Neural cell (in vitro differentiated cells): Measurements from ENCODE around the gene MRPL37. TPM values are rescaled to one million over a fixed set of nuclear protein-coding genes. Genes with fewer than 3 reads are reported as not detected.

Experiments used
- H2AFZ ChIP-seq: fragments of 200-600, 300-800 bp; sonication (generic), shearing (Covaris generic); 2 replicates; pipeline ENCODE4 v1.6.0; 2014; ENCODE audit warnings: low read depth, mild to moderate bottlenecking, antibody characterized with exemption, low read length, moderate library complexity
- H3F3A ChIP-seq: fragments of 200-600 bp; shearing (Covaris generic); 2 replicates; pipeline ENCODE4 v1.6.1; 2016; ENCODE audit warnings: mild to moderate bottlenecking, moderate library complexity, mixed read lengths, antibody characterized with exemption, low read length; ENCODE audit not compliant: insufficient read depth, poor library complexity, severe bottlenecking
- H3K27ac ChIP-seq: fragments of 200-600, 300-800 bp; sonication (generic), shearing (Covaris generic); 2 replicates; pipeline ENCODE4 v1.5.1; 2014; ENCODE audit warnings: mild to moderate bottlenecking, low read length, moderate library complexity
- H3K27me3 ChIP-seq: fragments of 300-800, 200-600 bp; sonication (generic), shearing (Covaris generic); 2 replicates; pipeline ENCODE4 v1.6.0; 2014; ENCODE audit warnings: mild to moderate bottlenecking, low read depth, low read length, moderate library complexity; ENCODE audit not compliant: insufficient read depth
- H3K36me3 ChIP-seq: fragments of 300-800, 200-600 bp; sonication (generic), shearing (Covaris generic); 2 replicates; pipeline ENCODE4 v1.5.1; 2014; ENCODE audit warnings: mild to moderate bottlenecking, antibody characterized with exemption, low read length, moderate library complexity; ENCODE audit not compliant: insufficient read depth
- H3K4me2 ChIP-seq: fragments of 300-800, 200-600 bp; sonication (generic), shearing (Covaris generic); 2 replicates; pipeline ENCODE4 v1.6.0; 2014; ENCODE audit warnings: mild to moderate bottlenecking, low read length
- H3K4me3 ChIP-seq: fragments of 300-800, 200-600 bp; sonication (generic), shearing (Covaris generic); 2 replicates; pipeline ENCODE4 v1.5.1; 2014; ENCODE audit warnings: mild to moderate bottlenecking, low read length, moderate library complexity
- H3K79me2 ChIP-seq: fragments of 200-600 bp; shearing (Covaris generic); replicated peaks from 2 replicates; pipeline ENCODE4 v1.6.0; 2014; ENCODE audit warnings: mild to moderate bottlenecking, low read length, moderate library complexity; ENCODE audit not compliant: insufficient read depth
- H3K9ac ChIP-seq: fragments of 300-800, 200-600 bp; sonication (generic), shearing (Covaris generic); 2 replicates; pipeline ENCODE4 v1.6.1; 2016; ENCODE audit warnings: mild to moderate bottlenecking, low read length, mixed read lengths
- H3K9me2 ChIP-seq: fragments of 200-600 bp; shearing (Covaris generic); 2 replicates; pipeline ENCODE4 v1.6.1; 2016; ENCODE audit warnings: mild to moderate bottlenecking, low read length, mixed read lengths; ENCODE audit not compliant: insufficient read depth
- H3K9me3 ChIP-seq: fragments of 200-600, 300-800 bp; sonication (generic), shearing (Covaris generic); 2 replicates; pipeline ENCODE4 v1.6.1; 2016; ENCODE audit warnings: mild to moderate bottlenecking, mixed run types, low read length, moderate library complexity, mixed read lengths
- H4K20me1 ChIP-seq: fragments of 200-600 bp; shearing (Covaris generic); 2 replicates; pipeline ENCODE4 v1.6.1; 2016; ENCODE audit warnings: mild to moderate bottlenecking, mixed run types; ENCODE audit not compliant: insufficient read depth
- EP300 ChIP-seq: fragments of 450-650 bp; conservative IDR thresholded peaks from 2 replicates; pipeline ENCODE4 v1.6.1; 2014; ENCODE audit warnings: antibody characterized with exemption, mild to moderate bottlenecking, moderate library complexity; ENCODE audit not compliant: poor library complexity, severe bottlenecking
- EZH2 ChIP-seq: fragments of 200-600, 300-800 bp; shearing (Covaris generic), sonication (generic); IDR thresholded peaks from 2 replicates; pipeline ENCODE4 v1.6.1; 2014; ENCODE audit warnings: antibody characterized with exemption, low read length, borderline replicate concordance, mild to moderate bottlenecking; ENCODE audit not compliant: insufficient read depth, poor library complexity, severe bottlenecking
- MXI1 ChIP-seq: fragments of 450-650 bp; conservative IDR thresholded peaks from 2 replicates; pipeline ENCODE4 v1.6.1; 2014; ENCODE audit warnings: antibody characterized with exemption, mild to moderate bottlenecking; ENCODE audit not compliant: poor library complexity, severe bottlenecking
- POLR2AphosphoS5 ChIP-seq: IDR thresholded peaks from 2 replicates; pipeline ENCODE4 v1.6.1; 2012
- RAD21 ChIP-seq: fragments of 450-650 bp; conservative IDR thresholded peaks from 2 replicates; pipeline ENCODE4 v1.6.1; 2014; ENCODE audit warnings: antibody characterized with exemption, mild to moderate bottlenecking, moderate library complexity
- SMC3 ChIP-seq: fragments of 450-650 bp; conservative IDR thresholded peaks from 2 replicates; pipeline ENCODE4 v1.6.1; 2014; ENCODE audit warnings: antibody characterized with exemption, mild to moderate bottlenecking, moderate library complexity; ENCODE audit not compliant: poor library complexity
- TAF1 ChIP-seq: IDR thresholded peaks from 2 replicates; pipeline ENCODE4 v1.6.1; 2012; ENCODE audit warnings: low read depth
- polyA plus RNA-seq: library from polyadenylated mRNA; depleted of rRNA; stranded (reverse); fragments of >200 nt; gene quantifications from 2 replicates; pipeline ENCODE4 v1.2.3, GENCODE V29; 2014
- TF ChIP-seq, protein P1 (sequence below): fragments of 450-650 bp; IDR thresholded peaks from 2 replicates; pipeline ENCODE4 v1.5.1; 2014; ENCODE audit warnings: antibody characterized with exemption, mild to moderate bottlenecking, moderate library complexity; ENCODE audit not compliant: poor library complexity, severe bottlenecking
- TF ChIP-seq, protein P2 (sequence below): IDR thresholded peaks from 2 replicates; pipeline ENCODE4 v1.6.1; 2012; ENCODE audit warnings: borderline replicate concordance

The MRPL37 gene
- polyA plus RNA-seq, 1 donor from 2014 or later = 24.3 TPM

DNA sequence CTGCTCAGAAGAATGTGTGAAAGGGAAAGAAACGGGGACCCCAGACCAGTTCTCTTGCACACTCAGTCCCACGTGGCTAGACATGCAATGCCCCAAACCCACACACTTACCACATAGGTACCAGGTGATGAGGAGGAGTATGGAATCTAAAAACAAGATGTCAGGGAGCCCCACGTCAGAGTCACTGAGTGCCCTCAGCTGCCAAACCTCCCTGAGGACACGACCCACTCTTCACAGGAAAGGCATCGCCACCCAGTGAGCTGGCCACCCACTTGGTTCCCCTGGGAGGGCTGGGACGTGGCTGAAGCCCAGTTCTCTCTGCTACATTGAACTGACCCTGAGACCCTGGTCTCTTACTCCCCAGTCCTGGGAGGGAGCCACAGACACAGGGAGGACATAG, 41.4 kb downstream of the MRPL37 start:
- H3K36me3 ChIP-seq = peaks cover 11% of the 10 kb centered on the region
- H3K79me2 ChIP-seq = no peaks in the 10 kb centered on the region
- H3K9ac ChIP-seq = no peak overlapping the region
- TF ChIP-seq MXI1 (no peak), EZH2 (no peak), EP300 (no peak), RAD21 (no peak), POLR2AphosphoS5 (no peak), TAF1 (no peak), SMC3 (no peak)
- TF ChIP-seq, protein P1, sequence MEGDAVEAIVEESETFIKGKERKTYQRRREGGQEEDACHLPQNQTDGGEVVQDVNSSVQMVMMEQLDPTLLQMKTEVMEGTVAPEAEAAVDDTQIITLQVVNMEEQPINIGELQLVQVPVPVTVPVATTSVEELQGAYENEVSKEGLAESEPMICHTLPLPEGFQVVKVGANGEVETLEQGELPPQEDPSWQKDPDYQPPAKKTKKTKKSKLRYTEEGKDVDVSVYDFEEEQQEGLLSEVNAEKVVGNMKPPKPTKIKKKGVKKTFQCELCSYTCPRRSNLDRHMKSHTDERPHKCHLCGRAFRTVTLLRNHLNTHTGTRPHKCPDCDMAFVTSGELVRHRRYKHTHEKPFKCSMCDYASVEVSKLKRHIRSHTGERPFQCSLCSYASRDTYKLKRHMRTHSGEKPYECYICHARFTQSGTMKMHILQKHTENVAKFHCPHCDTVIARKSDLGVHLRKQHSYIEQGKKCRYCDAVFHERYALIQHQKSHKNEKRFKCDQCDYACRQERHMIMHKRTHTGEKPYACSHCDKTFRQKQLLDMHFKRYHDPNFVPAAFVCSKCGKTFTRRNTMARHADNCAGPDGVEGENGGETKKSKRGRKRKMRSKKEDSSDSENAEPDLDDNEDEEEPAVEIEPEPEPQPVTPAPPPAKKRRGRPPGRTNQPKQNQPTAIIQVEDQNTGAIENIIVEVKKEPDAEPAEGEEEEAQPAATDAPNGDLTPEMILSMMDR = no peak
- TF ChIP-seq, protein P2, sequence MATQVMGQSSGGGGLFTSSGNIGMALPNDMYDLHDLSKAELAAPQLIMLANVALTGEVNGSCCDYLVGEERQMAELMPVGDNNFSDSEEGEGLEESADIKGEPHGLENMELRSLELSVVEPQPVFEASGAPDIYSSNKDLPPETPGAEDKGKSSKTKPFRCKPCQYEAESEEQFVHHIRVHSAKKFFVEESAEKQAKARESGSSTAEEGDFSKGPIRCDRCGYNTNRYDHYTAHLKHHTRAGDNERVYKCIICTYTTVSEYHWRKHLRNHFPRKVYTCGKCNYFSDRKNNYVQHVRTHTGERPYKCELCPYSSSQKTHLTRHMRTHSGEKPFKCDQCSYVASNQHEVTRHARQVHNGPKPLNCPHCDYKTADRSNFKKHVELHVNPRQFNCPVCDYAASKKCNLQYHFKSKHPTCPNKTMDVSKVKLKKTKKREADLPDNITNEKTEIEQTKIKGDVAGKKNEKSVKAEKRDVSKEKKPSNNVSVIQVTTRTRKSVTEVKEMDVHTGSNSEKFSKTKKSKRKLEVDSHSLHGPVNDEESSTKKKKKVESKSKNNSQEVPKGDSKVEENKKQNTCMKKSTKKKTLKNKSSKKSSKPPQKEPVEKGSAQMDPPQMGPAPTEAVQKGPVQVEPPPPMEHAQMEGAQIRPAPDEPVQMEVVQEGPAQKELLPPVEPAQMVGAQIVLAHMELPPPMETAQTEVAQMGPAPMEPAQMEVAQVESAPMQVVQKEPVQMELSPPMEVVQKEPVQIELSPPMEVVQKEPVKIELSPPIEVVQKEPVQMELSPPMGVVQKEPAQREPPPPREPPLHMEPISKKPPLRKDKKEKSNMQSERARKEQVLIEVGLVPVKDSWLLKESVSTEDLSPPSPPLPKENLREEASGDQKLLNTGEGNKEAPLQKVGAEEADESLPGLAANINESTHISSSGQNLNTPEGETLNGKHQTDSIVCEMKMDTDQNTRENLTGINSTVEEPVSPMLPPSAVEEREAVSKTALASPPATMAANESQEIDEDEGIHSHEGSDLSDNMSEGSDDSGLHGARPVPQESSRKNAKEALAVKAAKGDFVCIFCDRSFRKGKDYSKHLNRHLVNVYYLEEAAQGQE = no peak
- no peaks in the 10 kb centered on the region for H4K20me1 ChIP-seq
- no peaks in the 10 kb centered on the region for H3K9me3 ChIP-seq
- no peak overlapping the region for H2AFZ ChIP-seq
- H3F3A ChIP-seq = no peaks in the 10 kb centered on the region
- H3K27me3 ChIP-seq = no peaks in the 10 kb centered on the region
- no peak overlapping the region for H3K4me3 ChIP-seq
- no peaks in the 10 kb centered on the region for H3K9me2 ChIP-seq
- H3K27ac ChIP-seq = no peak overlapping the region
- no peak overlapping the region for H3K4me2 ChIP-seq

DNA sequence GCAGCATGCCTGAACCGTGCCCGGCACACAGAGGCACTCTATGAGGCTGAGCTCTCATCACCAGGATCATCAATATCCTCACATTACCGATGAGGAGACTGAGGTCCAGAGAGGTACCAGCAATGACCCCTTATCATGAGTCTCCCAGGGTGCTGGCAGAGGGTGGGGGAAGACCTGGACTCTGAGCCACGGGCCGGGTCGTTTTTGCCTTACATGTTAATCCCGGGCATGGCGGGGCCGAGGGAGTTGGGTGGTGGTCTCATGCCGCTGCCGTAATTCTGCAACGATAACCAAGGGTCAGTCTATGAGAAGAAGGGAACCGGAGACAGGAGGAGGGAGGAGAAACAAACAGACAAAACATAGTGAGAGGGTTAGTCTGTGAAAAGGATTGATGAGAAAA, 43.1 kb downstream of the MRPL37 start:
- Histone ChIP-seq H3K9ac (no peak overlapping the region), H3K27me3 (no peaks in the 10 kb centered on the region), H3F3A (no peaks in the 10 kb centered on the region), H3K9me3 (no peaks in the 10 kb centered on the region), H3K27ac (no peak overlapping the region), H3K79me2 (no peaks in the 10 kb centered on the region), H3K4me3 (no peak overlapping the region), H3K9me2 (no peaks in the 10 kb centered on the region), H3K4me2 (no peak overlapping the region), H2AFZ (no peak overlapping the region), H3K36me3 (peaks cover under 1% of the 10 kb centered on the region), H4K20me1 (no peaks in the 10 kb centered on the region)
- TF ChIP-seq RAD21 = no peak
- no peak for TF ChIP-seq SMC3
- TF ChIP-seq, protein P2 = no peak
- TF ChIP-seq, protein P1 = no peak
- no peak for TF ChIP-seq MXI1
- no peak for TF ChIP-seq TAF1
- no peak for TF ChIP-seq EP300
- no peak for TF ChIP-seq EZH2
- no peak for TF ChIP-seq POLR2AphosphoS5
